H1 (cell line): ENCODE data around the gene USP3. TPM values are rescaled to one million over a fixed set of nuclear protein-coding genes. Genes with fewer than 3 reads are reported as not detected.
A peak's percentile ranks its signal among the peaks of the same experiment; 100 is the strongest.

Experiments used
- EGR1 ChIP-seq: IDR thresholded peaks from 2 replicates; pipeline ENCODE4 v1.6.1; 2011; ENCODE audit warnings: low read depth, low read length, borderline replicate concordance
- TBP ChIP-seq: IDR thresholded peaks from 2 replicates; pipeline ENCODE4 v1.6.1; 2011; ENCODE audit warnings: low read depth, low read length, improper control_type of control experiment
- TCF12 ChIP-seq: IDR thresholded peaks from 2 replicates; pipeline ENCODE4 v1.6.1; 2011; ENCODE audit warnings: low read depth, mild to moderate bottlenecking, low read length
- YY1 ChIP-seq: IDR thresholded peaks from 2 replicates; pipeline ENCODE4 v1.6.1; 2011; ENCODE audit warnings: low read depth, mild to moderate bottlenecking, low read length
- polyA plus RNA-seq, 7 experiments: library from polyadenylated mRNA; depleted of rRNA in 3 of 7; stranded (reverse) in 5 of 7; unstranded in 2 of 7; fragments of >200 nt in 5 of 7; fragments of 200-250 nt in 2 of 7; gene quantifications; 1 replicate in 5 of 7; 2 replicates in 1 of 7; 4 replicates in 1 of 7; pipeline versions ENCODE4 v1.2.1 to v1.2.3, GENCODE V29; 2011 to 2013; ENCODE audit warnings: missing spikeins in 2 of 7, mixed read lengths in 2 of 7
- total RNA-seq: library from RNA; stranded (reverse); fragmentation: NEBNext Ultra II Directional; extraction: Animal tissue kit (Norgen Biotek cat#: 25700); gene quantifications from 2 replicates; pipeline ENCODE4 v1.2.1, GENCODE V29; 2021

USP3 gene
- total and polyA plus RNA-seq, 2 of the 8 experiments (the other 6 are each of a cell fraction or from before 2014, with no cell fraction given) = 15.5 to 16.2 TPM

DNA sequence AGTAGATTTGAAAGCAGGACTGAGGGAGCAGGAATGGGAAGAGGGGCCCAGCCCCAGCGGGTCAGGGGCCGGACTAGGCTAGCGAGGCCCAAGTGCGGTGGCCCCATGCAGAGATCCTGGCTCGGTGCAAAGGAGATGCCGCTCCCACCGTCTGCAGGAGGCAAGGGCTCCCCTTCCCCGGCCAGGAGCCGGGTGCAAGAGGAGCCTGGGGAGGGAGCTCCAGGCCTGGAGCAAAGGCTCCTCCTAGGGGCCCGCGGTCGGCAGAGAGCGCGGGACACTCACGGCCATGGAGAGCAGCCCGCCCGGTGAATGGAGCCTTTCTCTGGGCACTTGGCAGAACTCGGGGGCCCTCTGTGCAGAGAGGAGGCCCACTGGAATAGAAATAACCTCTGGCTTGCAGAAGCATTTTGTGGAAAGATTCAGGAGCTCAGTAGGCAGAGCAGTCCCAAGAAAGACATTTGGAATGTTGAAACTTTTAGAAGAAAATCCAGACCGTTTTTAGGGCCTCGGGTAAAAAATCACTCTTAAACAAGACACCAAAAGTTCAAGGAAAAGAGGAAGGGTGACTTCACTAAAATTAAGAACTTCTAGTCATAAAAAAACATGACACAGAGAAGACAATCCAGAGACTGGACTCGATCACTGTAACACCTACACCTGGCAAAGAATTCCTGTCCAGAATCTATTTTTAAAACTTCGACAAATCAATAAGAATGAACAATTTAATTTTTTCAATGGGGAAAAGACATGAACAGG lies 43.0 kb upstream of the USP3 start (continued):
- no peak for TF ChIP-seq EGR1
- peak; percentile 62; the same call in 1 of the 2 replicates for TF ChIP-seq TBP
- 0 out of 2 replicates have a peak, but pooled peaks have one; percentile 3 for TF ChIP-seq TCF12
- peak; percentile 63; the same call in 1 of the 2 replicates for TF ChIP-seq YY1
